Loucy (cell line): Measurements from ENCODE around the gene ACOT2.
"Not testable (repeated sequence)": the region's sequence is repeated elsewhere in the genome, so short reads cannot be mapped to it uniquely, and the experiment has no call there.

ENCODE experiments used
- H2AFZ ChIP-seq: fragments of 200-600 bp; sonication (generic); 2 replicates; pipeline ENCODE4 v1.6.0; 2016; ENCODE audit warnings: antibody characterized with exemption, mild to moderate bottlenecking, low read length, moderate library complexity
- H3F3A ChIP-seq: fragments of 200-600 bp; 2 replicates; pipeline ENCODE4 v1.6.0; 2016; ENCODE audit warnings: antibody characterized with exemption, low read depth, mild to moderate bottlenecking
- H3K27me3 ChIP-seq: fragments of 200-600 bp; sonication (generic); 2 replicates; pipeline ENCODE4 v1.6.1; 2014; ENCODE audit warnings: low read length, mild to moderate bottlenecking; ENCODE audit not compliant: insufficient read depth, poor library complexity, severe bottlenecking
- H3K36me3 ChIP-seq: fragments of 200-600 bp; sonication (generic); 2 replicates; pipeline ENCODE4 v1.6.1; 2016; ENCODE audit warnings: low read length; ENCODE audit not compliant: insufficient read depth
- H3K4me1 ChIP-seq: fragments of 200-600 bp; sonication (generic); 2 replicates; pipeline ENCODE4 v1.5.1; 2014; ENCODE audit warnings: low read length, mild to moderate bottlenecking; ENCODE audit not compliant: insufficient read depth, poor library complexity, severe bottlenecking
- H3K4me2 ChIP-seq: fragments of 200-600 bp; sonication (generic); 2 replicates; pipeline ENCODE4 v1.6.0; 2014; ENCODE audit warnings: antibody characterized with exemption, low read length, low read depth, mild to moderate bottlenecking; ENCODE audit not compliant: poor library complexity, severe bottlenecking
- H3K4me3 ChIP-seq: fragments of 200-600 bp; sonication (generic); 2 replicates; pipeline ENCODE4 v1.5.1; 2014; ENCODE audit warnings: low read length, mild to moderate bottlenecking, mixed read lengths; ENCODE audit not compliant: poor library complexity, severe bottlenecking
- H3K79me2 ChIP-seq: fragments of 200-600 bp; sonication (generic); 2 replicates; pipeline ENCODE4 v1.6.1; 2014; ENCODE audit warnings: low read length; ENCODE audit not compliant: insufficient read depth
- H3K9ac ChIP-seq: fragments of 200-600 bp; sonication (generic); 2 replicates; pipeline ENCODE4 v1.6.0; 2014; ENCODE audit warnings: mild to moderate bottlenecking, low read depth, low read length, moderate library complexity; ENCODE audit not compliant: poor library complexity, severe bottlenecking
- H3K9me2 ChIP-seq: fragments of 200-600 bp; sonication (generic); replicated peaks from 2 replicates; pipeline ENCODE4 v1.6.1; 2016; ENCODE audit warnings: low read depth, low read length, mixed read lengths
- H3K9me3 ChIP-seq: fragments of 200-600 bp; sonication (generic); 2 replicates; pipeline ENCODE4 v1.6.1; 2014; ENCODE audit warnings: mild to moderate bottlenecking, antibody characterized with exemption, low read length, low read depth; ENCODE audit not compliant: insufficient read depth
- H4K20me1 ChIP-seq: fragments of 200-600 bp; sonication (generic); 2 replicates; pipeline ENCODE4 v1.6.0; 2014; ENCODE audit warnings: antibody characterized with exemption, low read length, mild to moderate bottlenecking; ENCODE audit not compliant: insufficient read depth, poor library complexity, severe bottlenecking
- EZH2phosphoT487 ChIP-seq: fragments of 200-600 bp; IDR thresholded peaks from 2 replicates; pipeline ENCODE4 v1.6.1; 2018; ENCODE audit warnings: antibody characterized with exemption, mild to moderate bottlenecking, moderate library complexity, borderline replicate concordance
- TF ChIP-seq, protein P1 (sequence below): fragments of 200-600 bp; sonication (generic); conservative IDR thresholded peaks from 2 replicates; pipeline ENCODE4 v1.5.1; 2014; ENCODE audit warnings: mild to moderate bottlenecking, antibody characterized with exemption, low read length

Gene ACOT2

DNA sequence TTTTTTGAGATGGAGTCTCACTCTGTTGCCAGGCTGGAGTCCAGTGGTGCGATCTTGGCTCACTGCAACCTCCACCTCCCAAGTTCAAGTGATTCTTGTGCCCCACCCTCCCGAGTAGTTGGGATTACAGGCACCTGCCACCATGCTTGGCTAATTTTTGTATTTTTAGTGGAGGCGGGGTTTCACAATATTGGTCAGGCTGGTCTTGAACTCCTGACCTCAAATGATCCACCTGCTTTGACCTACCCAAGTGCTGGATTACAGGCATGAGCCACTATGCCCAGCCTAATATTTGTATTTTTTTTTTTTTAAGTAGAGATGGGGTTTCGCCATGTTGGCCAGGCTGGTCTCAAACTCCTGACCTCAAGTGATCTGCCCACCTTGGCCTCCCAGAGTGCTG, 4.7 kb downstream of the ACOT2 start:
- H3K9me3 ChIP-seq, H3F3A ChIP-seq, H3K4me1 ChIP-seq, H3K9ac ChIP-seq, H3K9me2 ChIP-seq, H3K4me3 ChIP-seq, H3K4me2 ChIP-seq, H3K27me3 ChIP-seq, H4K20me1 ChIP-seq, H2AFZ ChIP-seq, H3K36me3 ChIP-seq: not testable (repeated sequence)
- H3K79me2 ChIP-seq, result peaks cover 23% of the 10 kb centered on the region

DNA sequence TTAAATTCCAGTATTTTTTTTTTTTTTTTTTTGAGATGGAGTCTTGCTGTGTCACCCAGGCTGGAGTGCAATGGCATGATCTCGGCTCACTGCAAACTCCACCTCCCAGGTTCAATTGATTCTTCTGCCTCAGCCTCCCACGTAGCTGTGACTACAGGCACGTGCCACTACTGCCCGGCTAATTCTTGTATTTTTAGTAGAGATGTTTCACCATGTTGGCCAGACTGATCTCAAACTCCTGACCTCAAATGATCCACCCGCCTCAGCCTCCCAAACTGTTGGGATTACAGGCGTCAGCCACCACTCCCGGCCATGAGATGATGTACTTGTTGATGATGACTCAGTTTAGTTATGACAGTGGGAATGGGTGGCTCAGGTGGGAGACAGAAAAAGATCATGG, 5.2 kb downstream of the ACOT2 start:
- H3K9me2 ChIP-seq, H2AFZ ChIP-seq, H3K4me2 ChIP-seq, H3K4me3 ChIP-seq, H3K9me3 ChIP-seq, H3K4me1 ChIP-seq, H3K36me3 ChIP-seq, H4K20me1 ChIP-seq, H3F3A ChIP-seq, H3K27me3 ChIP-seq, H3K9ac ChIP-seq: not testable (repeated sequence)
- H3K79me2 ChIP-seq, result peaks cover 20% of the 10 kb centered on the region

DNA sequence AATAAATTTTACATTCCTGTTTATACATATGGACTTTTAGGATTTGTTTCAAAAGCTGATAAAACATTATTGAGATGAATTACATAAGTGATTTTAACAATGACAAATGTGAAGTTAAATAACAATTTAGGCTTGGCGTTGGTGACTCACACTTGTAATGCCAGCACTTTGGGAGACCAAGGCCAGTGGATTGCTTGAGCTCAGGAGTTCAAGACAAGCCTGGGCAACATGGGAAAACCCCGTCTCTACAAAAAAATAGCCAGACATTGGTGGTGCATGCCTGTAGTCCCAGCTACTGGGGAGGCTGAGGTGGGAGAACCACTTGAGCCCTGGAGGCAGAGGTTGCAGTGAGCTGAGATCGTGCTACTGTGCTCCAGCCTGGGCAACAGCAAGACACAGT, 7.4 kb downstream of the ACOT2 start:
- Histone ChIP-seq H3K4me2 (no peak overlapping the region), H3K4me1 (peaks cover 3% of the 10 kb centered on the region), H3K27me3 (no peaks in the 10 kb centered on the region)

DNA sequence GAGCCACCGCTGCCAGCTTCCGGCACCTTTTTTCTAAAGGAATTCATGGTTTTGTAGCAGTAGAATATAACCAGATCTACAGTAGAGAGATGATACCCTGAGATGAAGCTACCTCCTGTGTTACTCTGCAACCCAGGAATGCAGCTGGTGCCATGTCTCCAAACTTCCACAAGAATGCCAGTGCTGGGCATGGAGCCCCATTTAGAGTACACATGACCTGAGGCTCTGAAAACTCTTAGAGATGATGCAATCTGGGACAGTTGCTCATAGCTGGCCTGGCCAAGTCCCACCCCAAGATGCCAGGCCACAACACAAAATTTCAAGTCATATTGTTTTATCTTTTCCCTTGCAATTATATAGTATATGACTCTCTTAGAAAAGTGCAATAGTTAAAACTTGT, 8.2 kb downstream of the ACOT2 start:
- not testable (repeated sequence) for H3K9me2 ChIP-seq, H3K9me3 ChIP-seq, H2AFZ ChIP-seq, H3K36me3 ChIP-seq, H3K4me3 ChIP-seq, H4K20me1 ChIP-seq, H3K79me2 ChIP-seq, H3F3A ChIP-seq, H3K4me2 ChIP-seq, H3K27me3 ChIP-seq, H3K9ac ChIP-seq, H3K4me1 ChIP-seq

More for the DNA sequence above, 7.4 kb downstream of the ACOT2 start:
- TF ChIP-seq, protein P1, sequence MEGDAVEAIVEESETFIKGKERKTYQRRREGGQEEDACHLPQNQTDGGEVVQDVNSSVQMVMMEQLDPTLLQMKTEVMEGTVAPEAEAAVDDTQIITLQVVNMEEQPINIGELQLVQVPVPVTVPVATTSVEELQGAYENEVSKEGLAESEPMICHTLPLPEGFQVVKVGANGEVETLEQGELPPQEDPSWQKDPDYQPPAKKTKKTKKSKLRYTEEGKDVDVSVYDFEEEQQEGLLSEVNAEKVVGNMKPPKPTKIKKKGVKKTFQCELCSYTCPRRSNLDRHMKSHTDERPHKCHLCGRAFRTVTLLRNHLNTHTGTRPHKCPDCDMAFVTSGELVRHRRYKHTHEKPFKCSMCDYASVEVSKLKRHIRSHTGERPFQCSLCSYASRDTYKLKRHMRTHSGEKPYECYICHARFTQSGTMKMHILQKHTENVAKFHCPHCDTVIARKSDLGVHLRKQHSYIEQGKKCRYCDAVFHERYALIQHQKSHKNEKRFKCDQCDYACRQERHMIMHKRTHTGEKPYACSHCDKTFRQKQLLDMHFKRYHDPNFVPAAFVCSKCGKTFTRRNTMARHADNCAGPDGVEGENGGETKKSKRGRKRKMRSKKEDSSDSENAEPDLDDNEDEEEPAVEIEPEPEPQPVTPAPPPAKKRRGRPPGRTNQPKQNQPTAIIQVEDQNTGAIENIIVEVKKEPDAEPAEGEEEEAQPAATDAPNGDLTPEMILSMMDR, result no peak
- no peak for TF ChIP-seq EZH2phosphoT487
- H3K9me3 ChIP-seq, result no peaks in the 10 kb centered on the region
- H3K79me2 ChIP-seq, result peaks cover 7% of the 10 kb centered on the region; the same call in 1 of the 2 replicates
- H3K4me3 ChIP-seq, result no peak overlapping the region
- no peak overlapping the region for H3K9ac ChIP-seq
- H3K9me2 ChIP-seq, result no peaks in the 10 kb centered on the region
- peaks cover 9% of the 10 kb centered on the region; the same call in 1 of the 2 replicates for H3K36me3 ChIP-seq
- H2AFZ ChIP-seq, result no peak overlapping the region
- no peaks in the 10 kb centered on the region for H3F3A ChIP-seq
- no peaks in the 10 kb centered on the region for H4K20me1 ChIP-seq

DNA sequence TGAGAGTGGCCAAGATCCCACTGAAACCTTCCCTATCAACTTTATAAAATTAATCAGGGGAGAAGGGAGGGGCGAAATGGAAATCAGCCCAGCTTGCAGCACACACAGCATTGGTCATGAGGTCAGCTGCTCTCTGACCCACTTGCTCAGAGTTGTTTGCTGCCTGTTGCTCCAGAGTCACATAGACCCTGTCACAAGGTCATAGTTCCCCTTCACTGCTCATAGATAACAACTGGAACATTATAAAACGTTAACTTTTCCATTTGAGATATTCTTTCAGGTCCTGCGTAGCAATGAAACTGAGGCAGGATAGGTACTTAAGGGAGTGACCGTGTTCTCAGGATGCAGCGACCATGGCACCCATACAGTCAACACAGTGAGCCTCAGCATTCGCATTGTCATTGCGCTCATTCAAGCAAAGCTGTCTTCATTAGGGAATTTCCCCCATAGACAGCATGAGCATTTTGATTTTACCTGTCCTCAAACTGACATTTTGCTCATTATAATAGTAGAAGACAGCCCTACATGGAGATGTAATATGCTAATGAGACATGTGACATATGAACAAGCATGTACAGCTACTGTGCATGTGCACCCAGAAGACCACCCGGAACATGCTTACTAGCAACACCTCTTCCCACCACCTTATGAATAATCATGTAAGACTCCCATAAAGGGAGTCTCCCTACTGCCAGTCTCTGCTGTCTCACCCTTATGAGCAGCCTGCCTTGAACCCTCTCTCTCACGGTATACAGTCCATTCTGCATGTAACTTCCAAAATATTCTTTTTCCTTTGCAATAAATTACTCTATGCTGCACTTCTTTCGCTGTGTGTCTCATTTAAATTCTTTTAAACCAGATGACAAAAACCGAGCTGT, 13.3 kb downstream of the ACOT2 start:
- not testable (repeated sequence) for H4K20me1 ChIP-seq, H3K9ac ChIP-seq, H3K36me3 ChIP-seq, H3K79me2 ChIP-seq, H3K4me1 ChIP-seq, H3K4me2 ChIP-seq, H3K27me3 ChIP-seq, H3F3A ChIP-seq, H3K9me3 ChIP-seq, H3K4me3 ChIP-seq, H3K9me2 ChIP-seq, H2AFZ ChIP-seq
